ENCODE measurements around the gene USP17L18.
"Not testable (repeated sequence)": the region's sequence is repeated elsewhere in the genome, so short reads cannot be mapped to it uniquely, and the experiment has no call there.

Gene USP17L18

GRCh38 chr4:9247953-9248680 is at the start of gene USP17L18:
USP17L18 (plus strand) TSS chr4:9248630; CDS start chr4:9248630, 0 bp downstream.
- peak; percentile 0 for DNase-seq (ENCODE audit: low read depth)
- H3K4me3 ChIP-seq (ENCODE audit: low read depth, low read length), result not testable (repeated sequence)

GRCh38 chr4:9210357-9210756 is 38.1 kb upstream of the USP17L18 start, which contains the start of gene USP17L10:
USP17L10 (plus strand) TSS chr4:9210657; CDS start chr4:9210657, 0 bp downstream.
- H3K4me3 ChIP-seq (ENCODE audit: low read depth, low read length); DNase-seq (ENCODE audit: low read depth): not testable (repeated sequence)

GRCh38 chr4:9214701-9215100 is 33.7 kb upstream of the USP17L18 start:
- DNase-seq (ENCODE audit: low read depth); H3K4me3 ChIP-seq (ENCODE audit: low read depth, low read length): not testable (repeated sequence)

GRCh38 chr4:9215105-9215504 is 33.3 kb upstream of the USP17L18 start, which contains the start of gene USP17L11:
USP17L11 (plus strand) TSS chr4:9215405; CDS start chr4:9215405, 0 bp downstream.
- H3K4me3 ChIP-seq (ENCODE audit: low read depth, low read length); DNase-seq (ENCODE audit: low read depth): not testable (repeated sequence)

GRCh38 chr4:9219852-9220251 is 28.6 kb upstream of the USP17L18 start, which contains the start of gene USP17L12:
USP17L12 (plus strand) TSS chr4:9220152; CDS start chr4:9220152, 0 bp downstream.
- not testable (repeated sequence) for H3K4me3 ChIP-seq (ENCODE audit: low read depth, low read length); DNase-seq (ENCODE audit: low read depth)

- not testable (repeated sequence) for DNase-seq (ENCODE audit: low read depth); H3K4me3 ChIP-seq (ENCODE audit: low read depth, low read length)
Measured at GRCh38 chr4:9224596-9224995, 23.8 kb upstream of the USP17L18 start, which contains the start of gene USP17L13. USP17L13 (plus strand) TSS chr4:9224896; CDS start chr4:9224896, 0 bp downstream.

- not testable (repeated sequence) for H3K4me3 ChIP-seq (ENCODE audit: low read depth, low read length); DNase-seq (ENCODE audit: low read depth)
Measured at GRCh38 chr4:9230249-9230648, 18.2 kb upstream of the USP17L18 start.

- H3K4me3 ChIP-seq (ENCODE audit: low read depth, low read length); DNase-seq (ENCODE audit: low read depth): not testable (repeated sequence)
Measured at GRCh38 chr4:9234085-9234484, 14.3 kb upstream of the USP17L18 start, which contains the start of gene USP17L15. USP17L15 (plus strand) TSS chr4:9234385; CDS start chr4:9234385, 0 bp downstream.

GRCh38 chr4:9238461-9238860 is 10.0 kb upstream of the USP17L18 start:
- peak; percentile 0 for DNase-seq (ENCODE audit: low read depth)
- H3K4me3 ChIP-seq (ENCODE audit: low read depth, low read length), result not testable (repeated sequence)

GRCh38 chr4:9243579-9243978 is 4.9 kb upstream of the USP17L18 start, which contains the start of gene USP17L17:
USP17L17 (plus strand) TSS chr4:9243879; CDS start chr4:9243879, 0 bp downstream.
- not testable (repeated sequence) for DNase-seq (ENCODE audit: low read depth)

GRCh38 chr4:9253078-9253477 is 4.6 kb downstream of the USP17L18 start, which contains the start of gene USP17L19:
USP17L19 (plus strand) TSS chr4:9253378; CDS start chr4:9253378, 0 bp downstream.
- not testable (repeated sequence) for H3K4me3 ChIP-seq (ENCODE audit: low read depth, low read length); DNase-seq (ENCODE audit: low read depth)

More at GRCh38 chr4:9243579-9243978, 4.9 kb upstream of the USP17L18 start, which contains the start of gene USP17L17:
- H3K4me3 ChIP-seq (ENCODE audit: low read depth, low read length), result not testable (repeated sequence)

GRCh38 chr4:9257824-9258223 is 9.4 kb downstream of the USP17L18 start, which contains the start of gene USP17L20:
USP17L20 (plus strand) TSS chr4:9258124; CDS start chr4:9258124, 0 bp downstream.
- H3K4me3 ChIP-seq (ENCODE audit: low read depth, low read length); DNase-seq (ENCODE audit: low read depth): not testable (repeated sequence)

- H3K4me3 ChIP-seq (ENCODE audit: low read depth, low read length); DNase-seq (ENCODE audit: low read depth): not testable (repeated sequence)
Measured at GRCh38 chr4:9262572-9262971, 14.1 kb downstream of the USP17L18 start, which contains the start of gene USP17L21. USP17L21 (plus strand) TSS chr4:9262872; CDS start chr4:9262872, 0 bp downstream.

- DNase-seq (ENCODE audit: low read depth); H3K4me3 ChIP-seq (ENCODE audit: low read depth, low read length): not testable (repeated sequence)
Measured at GRCh38 chr4:9267319-9267718, 18.9 kb downstream of the USP17L18 start, which contains the start of gene USP17L22. USP17L22 (plus strand) TSS chr4:9267619; CDS start chr4:9267619, 0 bp downstream.

- not testable (repeated sequence) for H3K4me3 ChIP-seq (ENCODE audit: low read depth, low read length); DNase-seq (ENCODE audit: low read depth)
Measured at GRCh38 chr4:9271719-9272118, 23.3 kb downstream of the USP17L18 start.
